NK-92 (cell line): Measurements from ENCODE around the gene SF3B3.

Experiments
- DNase-seq: peaks from one replicate; lab custom pipeline; 2025; ENCODE audit not compliant: unreplicated experiment; lab: John Stamatoyannopoulos, UW

Gene SF3B3

DNA sequence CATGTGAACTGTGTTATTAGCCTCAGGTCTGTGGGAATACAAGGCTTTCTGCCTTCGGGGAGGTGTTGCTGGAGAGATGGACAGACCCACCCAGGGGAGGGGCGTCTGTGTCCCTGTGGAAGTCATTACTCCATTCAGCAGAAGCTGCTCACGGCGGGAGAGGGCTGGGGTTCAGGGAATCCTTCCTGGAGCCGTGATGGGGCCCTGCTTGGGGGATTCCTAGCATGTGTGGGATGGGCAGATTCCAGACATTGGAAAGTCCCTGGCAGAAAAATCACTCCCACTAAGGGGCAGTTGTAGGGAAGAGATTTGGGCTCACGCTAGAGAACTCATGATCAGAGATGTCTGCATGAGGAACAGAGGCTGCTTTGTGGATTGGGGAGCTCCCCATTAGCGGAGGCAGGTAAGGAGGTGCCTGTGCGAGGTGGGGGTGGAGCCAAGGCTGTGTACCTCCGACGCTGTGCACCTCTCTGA lies 66.4 kb downstream of the SF3B3 start:
- DNase-seq, result no peak

DNA sequence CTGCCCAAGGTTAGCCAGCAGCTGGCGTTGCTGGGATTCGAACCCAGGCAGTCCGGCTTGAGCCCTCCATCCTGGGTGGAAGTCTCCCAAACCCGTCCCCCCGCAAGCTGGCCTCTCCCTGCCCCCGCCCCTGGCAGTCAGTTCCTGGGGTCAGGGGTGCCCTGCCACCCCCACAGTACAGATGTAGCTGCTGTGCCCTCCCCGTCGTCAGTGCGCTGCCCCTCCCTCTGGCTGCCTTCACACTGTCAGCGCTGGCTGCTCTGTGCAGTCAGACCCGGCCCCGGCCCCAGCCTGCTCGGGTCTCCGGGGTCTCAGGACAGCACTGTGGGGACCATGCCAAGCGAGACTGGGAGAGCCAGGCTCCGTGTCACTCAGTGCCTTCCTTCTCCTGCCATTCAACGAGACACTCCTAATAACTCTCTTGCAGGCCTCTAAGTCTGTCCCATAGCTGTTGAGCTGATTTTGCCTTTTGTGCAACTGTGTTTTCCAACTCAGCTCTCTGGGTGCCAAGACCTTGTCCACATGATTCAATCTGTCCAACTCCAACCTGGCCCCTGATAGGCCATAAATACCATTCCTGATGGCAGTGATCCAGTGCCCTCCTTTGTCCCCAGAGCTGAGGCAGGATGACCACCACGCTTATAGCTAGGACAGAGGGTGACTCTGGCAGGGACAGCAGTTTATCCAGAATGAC lies 67.3 kb downstream of the SF3B3 start:
- DNase-seq, result no peak

- no peak for DNase-seq
These were observed 68.0 kb downstream of the SF3B3 start for GRCh38 chr16:70591615-70592014.

GRCh38 chr16:70592106-70592571 lies 68.5 kb downstream of the SF3B3 start:
- DNase-seq, result no peak

- no peak for DNase-seq
These were observed 69.9 kb downstream of the SF3B3 start for GRCh38 chr16:70593544-70593943.

DNA sequence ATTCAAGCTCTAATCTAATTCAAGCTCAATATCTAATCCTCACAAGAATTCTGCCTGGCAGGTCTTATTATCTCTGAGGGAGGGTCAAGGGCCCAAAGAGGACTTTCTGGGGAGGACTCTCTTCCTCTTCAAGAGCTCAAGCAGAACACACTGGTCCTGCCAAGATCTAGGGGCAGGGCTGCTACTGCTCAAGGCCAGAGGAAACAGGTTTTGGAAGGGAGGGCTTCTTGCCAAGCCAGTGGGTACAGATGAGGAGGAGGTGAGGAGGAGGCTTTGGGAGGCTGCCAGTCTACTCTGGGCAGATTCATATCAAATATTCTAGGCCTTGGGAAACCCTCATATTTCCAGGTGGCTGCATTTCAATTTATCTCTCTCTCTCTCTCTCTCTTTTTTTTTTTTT lies 71.0 kb downstream of the SF3B3 start:
- no peak for DNase-seq

DNA sequence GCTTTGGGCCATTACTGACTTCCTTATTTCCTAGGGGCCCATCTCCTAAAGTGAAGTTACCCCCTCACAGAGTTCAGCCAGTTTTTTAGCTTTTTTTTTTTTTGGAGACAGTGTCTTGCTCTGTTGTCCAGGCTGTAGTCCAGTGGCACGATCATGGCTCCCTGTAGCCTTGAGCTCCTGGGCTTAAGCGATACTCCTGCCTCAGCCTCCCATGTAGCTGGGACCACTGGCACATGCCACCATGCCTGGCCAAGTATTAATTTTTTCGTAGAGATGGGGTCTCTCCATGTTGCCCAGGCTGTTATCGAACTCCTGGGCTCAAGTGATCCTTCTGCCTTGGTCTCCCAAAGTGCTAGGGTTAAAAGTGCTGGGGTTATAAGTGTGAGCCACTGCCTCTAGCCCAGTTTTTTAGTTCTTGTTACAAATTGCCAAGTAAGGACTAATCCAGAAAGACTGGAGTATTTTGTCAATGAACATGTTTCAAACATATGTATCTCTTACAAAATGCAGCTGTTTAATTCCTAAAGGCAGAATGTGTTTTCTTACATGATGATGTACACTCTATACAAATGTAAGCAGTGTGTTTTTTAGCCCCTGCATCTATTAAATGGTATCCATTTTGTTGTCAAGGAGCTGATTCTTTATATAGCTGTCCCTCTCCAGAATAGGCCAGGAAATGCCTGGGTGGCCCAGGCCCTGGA lies 73.7 kb downstream of the SF3B3 start:
- DNase-seq, result no peak

- no peak for DNase-seq
These were observed 75.4 kb downstream of the SF3B3 start for GRCh38 chr16:70598937-70599503.

DNA sequence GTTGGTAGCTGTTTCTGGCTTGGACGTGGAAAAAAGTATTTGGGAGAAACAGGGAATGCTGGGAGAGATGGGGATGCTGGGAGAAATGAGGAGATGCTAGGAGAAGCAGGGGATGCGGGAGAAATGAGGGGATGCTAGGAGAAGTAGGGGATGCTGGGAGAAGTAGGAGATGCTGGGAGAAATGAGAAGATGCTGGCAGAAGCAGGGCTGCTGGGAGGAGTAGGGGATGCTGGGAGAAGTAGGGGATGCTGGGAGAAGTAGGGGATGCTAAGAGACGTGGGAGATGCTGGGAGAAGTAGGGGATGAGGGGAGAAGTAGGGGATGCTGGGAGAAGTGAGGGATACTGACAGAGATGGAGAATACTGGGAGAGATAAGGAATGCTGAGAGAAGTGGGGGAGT lies 77.1 kb downstream of the SF3B3 start:
- DNase-seq, result no peak

- DNase-seq, result no peak
These were observed 78.3 kb downstream of the SF3B3 start for GRCh38 chr16:70601576-70602575.

- no peak for DNase-seq
These were observed 79.2 kb downstream of the SF3B3 start for GRCh38 chr16:70602831-70603230.

DNA sequence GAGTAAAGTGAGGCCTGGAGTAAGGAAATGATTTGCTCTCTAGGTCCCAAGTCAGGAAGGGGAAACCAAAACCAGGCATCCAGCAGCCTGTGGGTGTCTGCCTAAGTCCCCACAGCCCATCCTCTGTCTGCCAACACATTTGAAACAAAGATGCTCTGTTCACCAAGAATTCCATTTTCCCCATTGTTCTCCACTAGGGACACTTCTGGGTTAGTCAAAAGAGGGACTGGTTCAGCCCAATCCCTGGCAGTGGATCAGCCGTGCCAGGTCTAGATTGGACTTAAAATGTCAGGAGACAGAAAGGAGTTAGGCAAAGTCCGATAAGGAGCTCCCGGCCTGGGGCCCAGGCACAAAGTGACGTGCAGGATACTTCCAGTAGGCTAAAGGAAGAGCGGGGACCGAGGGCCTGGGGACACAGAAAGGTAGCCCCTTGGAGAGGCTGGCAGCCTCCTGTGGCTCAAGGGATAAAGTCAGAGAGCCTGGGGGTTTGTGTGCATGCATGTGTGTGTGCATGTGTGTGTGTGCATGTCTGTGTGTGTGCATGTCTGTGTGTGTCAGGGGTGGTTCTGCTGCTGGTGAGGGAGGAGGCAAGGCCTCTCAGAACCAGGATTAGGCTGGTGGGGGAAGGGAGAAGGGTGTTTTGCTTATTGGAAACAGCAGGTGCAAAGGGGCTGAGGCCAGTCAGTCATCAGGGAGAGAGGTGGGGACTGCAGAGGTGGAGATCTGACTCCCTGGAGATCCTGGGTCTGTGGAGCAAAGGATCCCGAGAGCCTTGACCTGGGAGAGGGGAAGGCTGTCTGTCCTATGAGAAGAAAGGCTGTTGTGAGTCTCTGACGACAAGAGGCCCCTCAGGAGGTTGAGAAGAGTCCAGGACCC lies 81.0 kb downstream of the SF3B3 start:
- no peak for DNase-seq

- no peak for DNase-seq
These were observed 81.7 kb downstream of the SF3B3 start for GRCh38 chr16:70605283-70605657.

DNA sequence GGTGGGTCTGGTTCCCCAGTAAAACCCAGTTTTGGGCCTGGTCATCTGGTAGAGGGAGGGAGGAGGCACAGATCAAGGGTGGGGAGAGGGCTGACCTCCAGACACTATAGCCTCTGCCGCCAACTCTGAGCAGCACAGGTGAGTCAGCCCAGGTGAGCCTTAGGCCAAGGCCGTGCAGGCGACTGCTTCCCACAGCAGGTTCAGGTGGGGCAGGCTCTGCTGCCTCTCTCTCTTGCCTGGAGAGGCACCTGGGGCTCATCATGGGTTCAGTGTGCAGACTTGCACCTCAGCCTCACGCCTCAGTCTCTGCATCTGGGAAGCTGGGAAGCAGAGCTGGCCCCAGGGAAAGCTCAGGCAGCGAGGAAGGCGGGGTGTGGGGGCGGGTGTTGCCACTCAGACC lies 84.9 kb downstream of the SF3B3 start:
- DNase-seq, result no peak

- DNase-seq, result no peak
These were observed 86.9 kb downstream of the SF3B3 start for GRCh38 chr16:70610273-70611223.

GRCh38 chr16:70611224-70611598 lies 87.6 kb downstream of the SF3B3 start:
- DNase-seq, result no peak

DNA sequence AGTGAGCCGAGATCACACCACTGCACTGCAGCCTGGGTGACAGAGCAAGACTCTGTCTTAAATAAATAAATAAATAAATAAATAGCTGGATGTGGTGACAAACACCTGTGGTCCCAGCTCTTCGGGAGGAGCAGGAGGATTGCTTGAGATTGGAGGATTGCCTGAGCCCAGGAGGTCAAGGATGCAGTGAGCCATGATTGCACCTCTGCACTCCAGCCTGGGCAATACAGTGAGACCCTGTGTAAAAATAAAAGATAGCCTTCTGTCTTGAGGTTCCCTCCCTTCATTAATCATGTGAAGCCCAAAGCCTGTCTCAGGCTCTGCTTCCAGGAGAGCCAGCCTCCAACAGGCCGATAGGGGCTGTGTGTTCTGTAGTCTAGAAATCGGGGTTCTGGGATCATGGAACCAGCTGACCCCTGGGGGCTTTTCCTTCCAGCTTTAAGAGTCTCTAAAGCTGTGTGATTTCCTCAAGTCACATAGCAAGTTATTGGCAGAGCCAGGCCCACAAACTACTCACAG lies 88.2 kb downstream of the SF3B3 start:
- no peak for DNase-seq

DNA sequence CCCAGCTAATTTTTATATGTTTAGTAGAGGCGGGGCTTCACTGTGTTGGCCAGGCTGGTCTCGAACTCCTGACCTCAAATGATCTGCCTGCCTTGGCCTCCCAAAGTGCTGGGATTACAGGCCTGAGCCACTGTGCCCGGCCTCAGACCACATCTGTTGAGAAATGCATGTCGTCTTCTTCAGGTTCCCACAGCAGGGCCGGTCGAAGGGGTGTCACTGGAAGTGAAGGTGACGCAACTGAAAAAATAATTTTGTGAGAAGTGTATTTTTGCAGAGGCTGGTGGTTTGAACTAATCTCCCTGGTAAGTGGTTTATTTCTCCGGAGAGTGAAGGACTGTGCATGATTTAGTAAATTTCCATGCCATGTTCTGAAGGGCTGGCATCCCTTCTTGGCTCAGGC lies 89.3 kb downstream of the SF3B3 start:
- DNase-seq, result no peak
